NOMO-1 treated with dmso at 0.1 percent for 144 hours (cell line): ENCODE data around the gene MRPS9.

Experiments used
- DNase-seq: peaks from one replicate; lab custom pipeline; 2025; ENCODE audit not compliant: unreplicated experiment; lab: John Stamatoyannopoulos, UW

The MRPS9 gene

GRCh38 chr2:105117565-105117964, 79.7 kb downstream of the MRPS9 start:
- no peak for DNase-seq

GRCh38 chr2:105118960-105119359, 81.1 kb downstream of the MRPS9 start:
- no peak for DNase-seq

DNA sequence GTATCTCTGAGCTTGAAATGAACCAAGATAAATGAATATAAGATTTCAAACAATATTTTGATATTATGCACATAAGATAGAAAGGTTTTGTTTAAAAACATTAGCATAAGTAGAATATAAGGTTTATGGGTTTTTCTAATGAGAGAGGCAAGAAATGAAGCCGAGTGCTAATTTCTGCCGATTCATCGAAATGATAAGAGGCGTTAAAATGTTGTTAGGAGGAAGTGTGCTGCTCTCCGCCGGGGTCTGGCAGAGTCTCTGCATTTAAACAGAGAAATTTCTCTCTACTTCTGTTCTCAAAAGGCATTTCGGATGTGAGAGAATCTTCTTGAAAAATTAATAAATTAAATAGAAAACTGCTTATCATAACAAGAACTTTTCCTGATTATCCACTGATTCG, 83.6 kb downstream of the MRPS9 start:
- DNase-seq: no peak

DNA sequence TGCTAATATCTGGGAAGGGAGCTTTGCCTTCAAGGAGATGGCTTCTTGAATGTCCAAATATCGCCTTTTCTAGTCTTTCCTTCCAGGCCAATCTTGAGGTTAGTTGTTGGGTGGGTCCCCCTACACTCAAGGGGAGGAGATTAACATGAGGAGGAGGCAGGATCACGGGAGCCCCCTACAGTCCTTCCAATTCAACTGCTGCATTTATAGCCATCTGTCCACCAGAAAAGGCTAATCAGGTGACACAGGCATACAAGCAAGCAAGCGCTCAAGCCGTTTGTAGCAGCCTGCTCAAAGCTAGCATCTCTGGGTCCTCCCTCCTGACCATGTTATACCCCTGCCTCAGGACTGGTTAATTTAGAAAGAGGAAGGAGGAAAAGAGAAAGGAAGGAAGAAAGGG, 87.6 kb downstream of the MRPS9 start:
- no peak for DNase-seq

GRCh38 chr2:105125920-105126319, 88.1 kb downstream of the MRPS9 start:
- DNase-seq: no peak

GRCh38 chr2:105126336-105126735, 88.5 kb downstream of the MRPS9 start:
- DNase-seq: no peak

- DNase-seq: no peak
These were observed 89.5 kb downstream of the MRPS9 start for GRCh38 chr2:105127289-105127915.

DNA sequence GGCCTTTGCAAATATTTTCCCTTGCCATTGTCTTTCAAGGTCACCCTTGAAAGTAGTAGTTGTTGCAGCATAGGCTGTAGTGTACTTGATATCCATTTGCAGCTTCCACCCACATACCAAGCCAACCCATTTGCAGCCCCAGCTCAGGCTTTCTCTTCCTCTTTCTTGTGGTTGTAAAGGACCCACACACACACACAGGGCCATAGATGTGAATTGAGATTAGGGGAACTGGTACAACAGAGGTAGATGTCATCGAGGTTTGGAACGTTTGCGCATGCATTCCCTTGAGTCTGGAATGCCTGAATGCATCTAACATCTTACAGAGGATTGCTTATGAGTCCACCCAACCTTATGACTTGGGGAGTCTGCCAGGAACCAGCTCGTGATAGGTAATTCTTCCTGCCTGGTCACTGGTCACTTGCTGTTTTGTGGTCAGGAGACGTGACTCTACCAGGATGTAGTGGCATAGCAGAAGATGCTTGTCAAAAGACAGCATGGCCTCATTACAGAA, 91.9 kb downstream of the MRPS9 start:
- DNase-seq: peak; percentile 56

DNA sequence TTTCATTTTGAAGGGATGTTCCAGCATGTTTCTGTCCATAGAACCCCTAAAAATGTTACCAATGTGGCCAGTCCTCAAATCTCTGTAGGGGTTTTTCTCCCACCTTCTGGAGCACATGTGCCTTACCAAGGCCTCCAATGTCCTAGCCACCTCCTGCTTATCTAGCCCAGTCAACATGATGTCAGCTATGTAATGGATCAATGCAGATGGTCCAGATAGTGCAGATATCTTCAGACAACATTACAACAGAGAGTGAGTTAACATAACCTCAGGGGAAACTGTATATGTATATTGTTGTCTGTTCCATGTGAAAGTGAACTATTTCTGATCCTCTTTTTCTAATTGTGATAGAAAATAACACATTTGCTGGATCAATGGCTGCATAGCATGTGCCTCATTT, 92.7 kb downstream of the MRPS9 start:
- DNase-seq: no peak

DNA sequence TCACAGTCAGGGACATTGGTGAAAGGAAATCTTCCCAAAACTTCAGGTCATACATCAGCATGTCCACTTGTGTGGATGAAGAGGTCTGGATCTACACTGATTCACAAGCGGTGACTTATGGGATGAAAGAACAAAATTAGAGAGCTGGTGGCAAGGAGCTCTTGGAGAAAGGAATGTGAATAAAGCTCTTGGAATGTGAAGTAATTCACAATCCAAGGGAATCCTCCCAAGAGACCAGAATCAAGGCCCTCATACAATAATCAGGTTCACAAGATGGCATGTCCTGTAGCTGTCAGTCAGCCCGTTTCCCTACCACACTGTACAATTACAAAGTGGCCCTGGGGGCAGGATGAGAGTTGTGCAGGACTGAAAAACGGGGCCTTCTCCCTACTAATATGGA, 96.2 kb downstream of the MRPS9 start:
- DNase-seq: no peak

DNA sequence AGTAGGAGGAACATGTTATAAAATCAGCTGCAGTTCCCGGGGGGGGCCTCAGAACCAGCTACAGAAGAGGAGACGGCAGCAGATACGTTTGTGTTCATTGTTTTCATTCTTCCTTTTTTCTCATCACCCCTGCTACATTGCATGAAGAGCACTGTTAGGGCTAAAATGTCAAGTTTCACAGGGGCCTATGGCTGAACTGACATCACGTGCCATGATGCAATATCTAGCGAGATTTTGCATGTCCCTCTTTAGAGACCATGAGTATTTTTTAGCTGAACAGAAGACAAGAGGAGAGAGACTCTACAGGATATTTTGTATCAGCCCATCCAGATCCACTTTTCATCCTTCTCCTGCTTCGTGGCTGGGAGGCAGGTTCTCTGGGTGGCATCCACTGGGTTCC, 97.6 kb downstream of the MRPS9 start:
- no peak for DNase-seq

DNA sequence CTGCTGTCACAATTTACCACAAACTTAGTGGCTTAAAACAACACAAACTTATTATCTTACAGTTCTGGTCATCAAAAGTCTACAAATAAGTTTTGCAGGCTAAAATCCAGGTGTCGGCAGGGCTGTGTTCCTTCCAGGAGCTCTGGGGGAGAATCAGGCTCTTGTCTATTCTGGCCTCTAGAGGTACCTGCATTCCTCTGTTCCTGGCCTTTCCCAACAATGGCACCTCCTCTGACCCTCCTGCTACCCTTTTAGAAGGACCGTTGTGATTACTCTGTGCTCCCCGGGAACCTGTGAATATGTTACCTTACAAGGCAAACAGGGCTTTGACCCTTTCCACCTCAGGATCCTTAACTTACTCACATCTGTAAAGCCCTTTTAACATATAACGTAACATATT, 98.5 kb downstream of the MRPS9 start:
- no peak for DNase-seq

DNA sequence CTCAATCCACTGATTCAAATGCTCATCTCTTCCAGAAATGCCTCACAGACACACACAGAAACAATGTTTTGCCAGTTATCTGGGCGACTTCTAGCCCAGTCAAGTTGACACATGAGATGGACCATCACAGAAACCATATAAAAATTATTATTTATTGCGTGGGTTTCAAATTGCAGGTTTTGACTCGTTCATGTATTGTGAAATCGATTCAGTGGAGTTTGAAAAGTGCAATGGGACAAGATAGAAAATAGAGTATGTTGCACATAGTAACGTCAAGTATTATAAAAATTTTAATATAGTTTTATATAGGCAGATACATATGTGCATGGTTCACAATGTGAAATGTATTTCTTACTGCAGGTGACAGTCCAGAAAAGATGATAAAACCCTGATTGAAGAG, 100.8 kb downstream of the MRPS9 start:
- DNase-seq: no peak

- no peak for DNase-seq
These were observed 101.8 kb downstream of the MRPS9 start for GRCh38 chr2:105139556-105140239.

DNA sequence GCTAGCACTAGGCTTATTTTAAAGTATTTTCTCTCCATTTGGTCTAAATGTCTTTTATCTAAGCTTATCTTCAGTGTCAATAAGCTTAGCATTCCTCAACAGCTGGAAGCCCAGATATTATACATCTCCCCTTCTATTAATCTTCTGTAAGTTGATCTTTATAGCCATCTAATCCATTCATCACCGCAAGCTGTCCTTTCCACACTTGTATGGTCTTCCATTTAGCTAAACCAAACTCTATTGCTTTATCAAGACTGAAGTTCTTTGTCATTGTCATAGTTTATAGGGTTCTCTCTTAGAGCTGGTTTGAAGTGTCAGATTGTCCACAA, 102.3 kb downstream of the MRPS9 start:
- no peak for DNase-seq

DNA sequence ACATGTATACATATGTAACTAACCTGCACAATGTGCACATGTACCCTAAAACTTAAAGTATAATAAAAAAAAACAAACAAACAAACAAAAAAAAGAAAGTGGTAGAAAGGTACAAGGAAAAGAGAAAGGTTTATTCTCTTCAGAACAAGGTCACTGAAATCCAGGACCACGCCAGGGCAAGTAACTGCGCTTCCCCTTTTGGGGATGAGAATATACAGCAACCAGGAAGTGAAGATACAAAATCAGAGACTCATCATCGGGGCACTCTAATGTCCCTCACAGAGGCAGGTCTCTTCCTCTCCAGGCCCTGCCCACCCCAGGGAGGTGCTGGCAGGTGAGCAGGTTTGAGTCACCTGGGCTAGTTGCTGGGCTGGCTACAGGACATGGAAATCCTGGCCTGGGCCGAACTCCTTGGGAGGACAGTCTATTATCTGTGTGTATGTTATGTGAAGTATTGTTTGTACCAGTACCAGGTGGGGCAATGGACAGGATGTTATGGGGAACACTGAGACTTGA, 103.3 kb downstream of the MRPS9 start:
- DNase-seq: no peak

- no peak for DNase-seq
These were observed 104.4 kb downstream of the MRPS9 start for GRCh38 chr2:105142239-105142638.

DNA sequence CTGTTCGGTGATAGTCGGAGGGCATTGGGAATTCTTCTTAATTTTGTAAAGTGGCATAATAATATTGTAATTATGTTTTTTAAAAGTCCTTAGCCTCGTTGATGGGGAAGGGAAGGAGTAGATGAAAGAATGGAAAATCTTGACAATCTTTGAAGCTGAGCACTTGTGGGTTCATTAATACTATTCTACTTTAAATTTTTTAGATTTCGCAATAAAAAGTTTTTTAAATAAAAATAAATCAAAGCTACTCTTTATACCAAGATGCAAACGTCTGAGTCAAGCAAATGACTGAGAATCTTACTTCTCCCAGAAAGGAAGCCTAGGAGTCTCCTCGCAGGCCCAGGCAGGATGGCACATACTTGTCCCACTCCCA, 105.2 kb downstream of the MRPS9 start:
- no peak for DNase-seq

- DNase-seq: no peak
These were observed 105.7 kb downstream of the MRPS9 start for GRCh38 chr2:105143467-105144151.

DNA sequence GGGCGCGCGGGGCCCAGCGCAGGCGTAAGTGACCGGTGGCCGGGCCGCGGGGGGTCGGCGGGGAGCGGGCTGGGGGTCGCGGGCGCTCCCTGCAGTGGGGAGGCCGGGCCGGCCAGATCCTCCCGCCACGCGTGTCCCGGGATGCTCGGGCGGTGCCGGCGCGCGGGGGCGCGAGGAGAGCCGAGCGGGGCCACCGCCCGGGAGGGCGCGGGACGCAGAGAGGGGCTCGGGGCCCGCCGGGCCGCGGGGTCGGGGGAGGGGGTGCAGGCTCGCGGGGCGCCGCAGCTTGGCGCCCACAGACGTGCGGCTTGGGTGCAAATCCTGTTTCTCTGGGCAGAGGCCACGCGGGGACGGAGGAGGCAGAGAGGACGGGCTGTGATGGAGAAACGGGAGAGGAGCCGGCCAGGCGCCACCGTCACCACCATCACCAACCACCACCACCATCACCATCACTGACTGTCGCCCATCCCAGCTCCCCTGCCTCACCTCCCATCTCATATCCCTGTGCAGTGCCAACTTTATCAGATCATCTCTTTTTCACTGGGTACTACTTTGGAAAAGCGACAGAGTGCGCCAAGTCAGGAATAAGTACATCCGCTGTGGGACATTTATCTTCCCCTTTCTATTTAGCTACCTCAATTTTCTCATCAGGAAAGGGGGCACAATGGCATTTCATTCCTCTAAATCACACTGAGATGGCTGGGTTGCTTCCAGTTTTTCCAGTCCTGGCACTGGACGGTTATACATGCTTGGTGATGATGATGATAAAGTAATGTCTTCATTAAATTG, 106.5 kb downstream of the MRPS9 start:
- no peak for DNase-seq

DNA sequence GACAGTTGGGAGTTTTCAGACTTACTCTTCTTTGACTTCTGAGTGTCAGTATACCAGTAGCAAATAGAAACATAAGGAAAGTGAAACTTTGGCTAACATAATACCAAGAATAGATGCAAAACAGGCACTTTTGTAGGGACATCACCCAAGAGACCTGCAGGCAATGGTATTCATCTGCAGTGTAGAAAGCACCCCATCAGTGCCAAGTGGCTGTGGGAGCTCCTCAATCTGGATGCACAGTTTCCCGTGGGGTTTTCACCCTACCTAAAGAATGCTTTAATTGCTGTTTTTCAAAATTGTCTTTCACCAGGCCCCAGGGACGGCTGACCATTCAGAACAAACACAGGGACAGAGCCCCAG, 107.1 kb downstream of the MRPS9 start:
- DNase-seq: no peak

DNA sequence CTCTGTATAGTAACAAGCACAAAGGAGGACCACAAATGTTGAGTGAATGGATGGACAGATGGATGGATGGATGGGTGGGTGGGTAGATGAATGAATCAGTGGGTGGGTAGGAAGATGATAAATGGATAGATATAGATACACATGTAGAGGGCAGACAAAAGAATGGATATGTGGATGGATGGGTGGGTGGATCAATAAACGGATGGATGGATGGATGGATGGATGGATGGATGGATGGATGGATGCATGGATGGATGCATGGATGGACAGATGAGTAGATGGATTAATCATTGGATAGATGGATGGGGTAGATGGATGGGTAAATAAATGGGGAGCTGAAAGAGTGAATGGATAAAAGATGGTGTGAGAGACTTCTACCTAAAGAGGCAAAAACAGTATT, 111.4 kb downstream of the MRPS9 start:
- no peak for DNase-seq
